Esophagus squamous epithelium (tissue), 5 donors: ENCODE data around the gene TRIM27. TPM values are rescaled to one million over a fixed set of nuclear protein-coding genes. Genes with fewer than 3 reads are reported as not detected.
A peak's percentile ranks its signal among the peaks of the same experiment; 100 is the strongest.
"Not testable (repeated sequence)": the region's sequence is repeated elsewhere in the genome, so short reads cannot be mapped to it uniquely, and the experiment has no call there.

ENCODE experiments used
- DNase-seq: peaks from one replicate; lab custom pipeline; 2025; lab: John Stamatoyannopoulos, UW
- H3K27ac ChIP-seq, 4 donors: fragments of 200-600 bp; sonication (generic); one replicate each; pipeline ENCODE4 v1.5.1; 2016 to 2019; ENCODE audit warnings: mild to moderate bottlenecking in 1 of 4
- H3K27me3 ChIP-seq, 4 donors: fragments of 200-600 bp; sonication (generic); 1 replicate in 3 of 4; 2 replicates in 1 of 4; pipeline versions ENCODE4 v1.5.1 to v1.6.0; 2017 to 2021; ENCODE audit warnings: antibody characterized with exemption in 1 of 4
- H3K36me3 ChIP-seq, 3 donors: fragments of 200-600 bp; sonication (generic); one replicate each; pipeline ENCODE4 v1.5.1; 2016 to 2019
- H3K4me1 ChIP-seq, 3 donors: fragments of 200-600 bp; sonication (generic); one replicate each; pipeline ENCODE4 v1.5.1; 2017 to 2019
- H3K4me3 ChIP-seq, 4 donors: fragments of 200-600 bp; sonication (generic); 1 replicate in 3 of 4; 2 replicates in 1 of 4; pipeline ENCODE4 v1.5.1; 2016 to 2019; ENCODE audit warnings: mild to moderate bottlenecking in 2 of 4, moderate library complexity in 1 of 4
- H3K9me3 ChIP-seq, 3 donors: fragments of 200-600 bp; sonication (generic); one replicate each; pipeline ENCODE4 v1.5.1; 2016 to 2019
- CTCF ChIP-seq, 6 experiments: fragments of 450-650 bp in 4 of 6; fragments of 200-600 bp in 2 of 6; sonication (generic) in 2 of 6; IDR thresholded peaks; one replicate each; pipeline ENCODE4 v1.5.1; 2016 to 2019; ENCODE audit warnings: antibody characterized with exemption in 6 of 6, mild to moderate bottlenecking in 4 of 6, moderate library complexity in 4 of 6
- POLR2A ChIP-seq, 4 donors: fragments of 450-650 bp; IDR thresholded peaks; one replicate each; pipeline ENCODE4 v1.6.1; 2017; ENCODE audit warnings: antibody characterized with exemption in 4 of 4, mild to moderate bottlenecking in 4 of 4, moderate library complexity in 3 of 4
- WGBS, 2 donors: methylation state at CpG; one replicate each; pipeline ENCODE4 v1.1.5; 2018; 5-methylcytosine and 5-hydroxymethylcytosine counted together
- intact Hi-C: fragments of 100-400 bp; cut with DNase I; formaldehyde crosslinking; loops from one replicate; pipeline ENCODE4 v1.15.0; 2022
- total RNA-seq, 4 donors: library from RNA; depleted of rRNA; stranded (reverse); fragments of >200 nt; gene quantifications; one replicate each; pipeline ENCODE4 v1.1.0, GENCODE V29; 2016
- donor health status: DM: yes; HTN: yes; CAD: no.

The TRIM27 gene
- 10 to 100 TPM; 25.0 to 51.9 (median 30.9) TPM for total RNA-seq

GRCh38 chr6:28923318-28924102, at the start of gene TRIM27:
TRIM27 (minus strand) TSS chr6:28923985; CDS start chr6:28923632, 353 bp downstream.
- peak within 1 kb of the TSS; percentile 93 to 98 (median 96) for H3K27ac ChIP-seq
- peak within 1 kb of the TSS; percentile 63 to 98 (median 90) for H3K4me3 ChIP-seq
- H3K36me3 ChIP-seq, result peaks cover 10 to 31% (median 16%) of the 10 kb centered on the region in 3 donors
- H3K9me3 ChIP-seq, result no peaks in the 10 kb centered on the region
- TF ChIP-seq POLR2A (IDR thresholded peaks at IDR 0.05), result peak in 3 of 4 donors; percentile 49 to 97 (median 85)
- TF ChIP-seq CTCF (IDR thresholded peaks at IDR 0.05), result no peak
- 0% methylated on average over 3 of the region's 89 CpGs; no CpG with 5 or more reads in 1 of the 2 donors for WGBS, 2 donors
- no peaks in the 10 kb centered on the region for H3K27me3 ChIP-seq
- no peak for DNase-seq
- intact Hi-C loops, result no loop called here
- peaks cover 11 to 46% (median 14%) of the 10 kb centered on the region in 3 donors for H3K4me1 ChIP-seq

GRCh38 chr6:28970056-28970455, 46.3 kb upstream of the TRIM27 start:
- H3K27me3 ChIP-seq, H3K27ac ChIP-seq, DNase-seq, H3K9me3 ChIP-seq, H3K4me3 ChIP-seq, intact Hi-C loops, H3K36me3 ChIP-seq, H3K4me1 ChIP-seq: not testable (repeated sequence)
- WGBS, 2 donors, result 91 to 92% methylated on average over 10 to 17 of the region's 21 CpGs

GRCh38 chr6:28969129-28969528, 45.3 kb upstream of the TRIM27 start:
- TF ChIP-seq POLR2A (IDR thresholded peaks at IDR 0.05) (no peak), CTCF (IDR thresholded peaks at IDR 0.05) (no peak)
- H3K27me3 ChIP-seq, result no peaks in the 10 kb centered on the region
- no peak for DNase-seq
- H3K9me3 ChIP-seq, result no peaks in the 10 kb centered on the region
- no peaks in the 10 kb centered on the region for H3K4me1 ChIP-seq
- no peak overlapping the region for H3K4me3 ChIP-seq
- WGBS, 2 donors, result 81 to 92% methylated on average over 10 to 11 of the region's 15 CpGs
- no peak overlapping the region for H3K27ac ChIP-seq
- intact Hi-C loops, result no loop called here
- no peaks in the 10 kb centered on the region for H3K36me3 ChIP-seq

- H3K36me3 ChIP-seq, result no peaks in the 10 kb centered on the region
- no peak overlapping the region for H3K27ac ChIP-seq
- TF ChIP-seq CTCF (IDR thresholded peaks at IDR 0.05), result no peak
- TF ChIP-seq POLR2A (IDR thresholded peaks at IDR 0.05), result no peak
- H3K27me3 ChIP-seq, result no peaks in the 10 kb centered on the region
- WGBS, 2 donors, result 73 to 77% methylated on average over 4 of the region's 4 CpGs
- H3K4me1 ChIP-seq, result no peaks in the 10 kb centered on the region
- DNase-seq, result no peak
- H3K4me3 ChIP-seq, result no peak overlapping the region
- no peaks in the 10 kb centered on the region for H3K9me3 ChIP-seq
- intact Hi-C loops, result no loop called here
Measured at GRCh38 chr6:28968476-28968875, 44.7 kb upstream of the TRIM27 start.

GRCh38 chr6:28965706-28966105, 41.9 kb upstream of the TRIM27 start:
- Histone ChIP-seq H3K4me1 (no peaks in the 10 kb centered on the region), H3K27ac (no peak overlapping the region), H3K9me3 (no peaks in the 10 kb centered on the region), H3K27me3 (peaks cover 0 to 5% (median 0%) of the 10 kb centered on the region in 4 donors), H3K4me3 (no peak overlapping the region), H3K36me3 (no peaks in the 10 kb centered on the region)
- WGBS, 2 donors, result 91 to 95% methylated on average over 2 of the region's 2 CpGs
- no peak for DNase-seq
- intact Hi-C loops, result no loop called here
- TF ChIP-seq CTCF (IDR thresholded peaks at IDR 0.05) (no peak), POLR2A (IDR thresholded peaks at IDR 0.05) (no peak)
